GM12872 (cell line): ENCODE data around the gene CTNNA2.

Experiments
- CTCF ChIP-seq: IDR thresholded peaks from 3 replicates; pipeline ENCODE4 v1.5.1; 2011; ENCODE audit warnings: low read depth, mild to moderate bottlenecking, low read length, moderate library complexity; ENCODE audit not compliant: insufficient read depth

CTNNA2 gene

DNA sequence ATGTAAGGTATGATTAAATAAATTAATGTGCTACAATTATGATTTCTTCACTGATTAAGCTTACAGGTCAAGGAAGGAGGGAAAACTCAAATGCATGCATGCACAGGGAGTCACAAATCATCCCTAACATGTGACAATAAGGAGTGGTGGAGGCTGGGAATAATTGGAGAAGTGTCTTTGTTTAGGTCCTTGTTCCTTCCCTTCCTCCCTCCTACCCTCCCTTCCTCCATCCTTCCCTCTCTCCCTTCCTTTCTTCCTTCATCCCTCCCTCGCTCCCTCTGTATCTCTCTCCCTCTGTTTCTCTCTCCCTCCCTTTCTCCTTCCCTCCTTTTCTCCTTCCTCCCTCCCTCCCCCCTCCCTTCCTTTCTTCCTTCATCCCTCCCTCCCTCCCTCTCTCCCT is 337.1 kb downstream of the CTNNA2 start:
- TF ChIP-seq CTCF: no peak

GRCh38 chr2:79850912-79851311 is 338.1 kb downstream of the CTNNA2 start:
- no peak for TF ChIP-seq CTCF

- TF ChIP-seq CTCF: no peak
Observed at GRCh38 chr2:79855264-79856006, 342.6 kb downstream of the CTNNA2 start.

- TF ChIP-seq CTCF: no peak
Observed at GRCh38 chr2:79857888-79858287, 345.0 kb downstream of the CTNNA2 start.

DNA sequence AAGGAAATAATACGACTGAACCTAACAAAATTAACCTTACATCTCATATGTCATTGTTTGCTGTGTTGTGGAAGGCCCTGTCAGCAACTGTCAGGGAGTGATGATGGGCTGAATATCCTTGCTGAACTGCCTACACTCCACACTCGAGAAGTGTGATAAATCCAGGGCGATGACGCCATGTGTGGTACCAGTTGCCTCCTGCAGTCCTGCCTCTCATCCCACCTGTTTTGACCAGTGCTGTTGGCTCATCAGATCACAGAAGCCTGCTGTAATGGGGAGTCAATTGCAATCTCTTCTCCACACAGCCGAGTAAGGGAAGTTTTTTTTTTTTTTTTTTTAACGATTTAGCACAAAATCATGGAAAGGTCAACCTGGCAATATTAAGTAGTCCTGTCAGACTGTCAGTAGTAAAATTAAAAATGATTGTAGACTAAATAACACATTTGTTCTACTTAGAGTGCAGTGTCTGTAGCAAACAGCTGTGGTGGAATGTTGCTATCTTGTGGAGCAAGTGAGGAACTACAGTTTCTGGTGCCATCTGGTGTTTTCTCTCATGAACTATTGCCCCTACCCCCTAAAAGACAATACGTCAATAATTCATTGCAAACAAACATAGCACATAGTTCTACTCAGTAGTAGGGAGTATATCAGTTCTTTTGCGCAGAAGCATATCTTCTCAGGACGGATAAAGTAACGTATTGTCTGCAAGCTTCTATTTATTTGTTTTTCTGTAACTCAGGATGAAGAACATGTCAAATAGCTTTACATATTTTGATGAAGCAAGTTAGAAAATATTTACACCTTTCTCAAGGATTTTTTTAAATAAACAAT is 347.6 kb downstream of the CTNNA2 start:
- peak; percentile 35; the same call in 1 of the 3 replicates for TF ChIP-seq CTCF

DNA sequence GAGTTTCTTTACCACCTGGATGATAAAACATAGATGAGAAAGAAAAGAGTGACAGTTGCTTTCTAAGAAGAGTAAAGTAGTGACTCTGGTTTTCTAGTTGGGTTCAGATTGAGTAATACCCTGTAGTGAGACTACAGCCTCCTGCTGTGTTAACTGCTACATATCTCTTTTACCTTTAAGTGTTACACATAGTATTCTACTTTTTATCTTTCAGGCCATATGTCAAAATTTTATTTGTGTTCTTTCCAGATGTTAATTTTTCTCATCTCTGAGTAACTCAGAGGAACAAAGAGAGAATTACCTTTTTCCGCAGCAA is 348.2 kb downstream of the CTNNA2 start:
- TF ChIP-seq CTCF: no peak

GRCh38 chr2:79862756-79863155 is 349.9 kb downstream of the CTNNA2 start:
- TF ChIP-seq CTCF: no peak
